22Rv1 (cell line): Measurements from ENCODE around the gene GPC5.

Source experiments
- CTCF ChIP-seq: fragments of 450-650 bp; IDR thresholded peaks from 2 replicates; pipeline ENCODE4 v1.5.1; 2017; ENCODE audit warnings: mild to moderate bottlenecking
- ZFX ChIP-seq: fragments of 450-650 bp; IDR thresholded peaks from 2 replicates; pipeline ENCODE4 v1.6.1; 2017; ENCODE audit warnings: antibody characterized with exemption, borderline replicate concordance

GRCh38 chr13:92500192-92500591 lies 1101.8 kb downstream of the GPC5 start:
- TF ChIP-seq CTCF: no peak
- TF ChIP-seq ZFX: no peak
